Natural killer cell (primary cell): ENCODE data around the gene EMX1. TPM values are rescaled to one million over a fixed set of nuclear protein-coding genes. Genes with fewer than 3 reads are reported as not detected.

Source experiments
- ATAC-seq, 3 donors: fragments of 150-1000 bp in 2 of 3; fragments of 200-7000 bp in 1 of 3; cut with Tn5 transposase; 1 replicate in 1 of 3; 2 replicates in 2 of 3; pipeline ENCODE4 v1.10.0; 2021; ENCODE audit warnings: mild to moderate bottlenecking in 2 of 3, moderate library complexity in 2 of 3
- DNase-seq, 2 donors: peaks; one replicate each; pipeline versions ENCODE4 v3.0.0 to v3.0.0-alpha.2; 2013 to 2021; ENCODE audit warnings: mixed read lengths in 1 of 2
- H3K27ac ChIP-seq: one replicate; pipeline ENCODE4 v1.5.1; 2013; ENCODE audit warnings: mild to moderate bottlenecking, low read length
- H3K27me3 ChIP-seq: one replicate; pipeline ENCODE4 v1.6.1; 2013; ENCODE audit warnings: low read length; ENCODE audit not compliant: control insufficient read depth, insufficient read depth
- H3K36me3 ChIP-seq: one replicate; pipeline ENCODE4 v1.6.1; 2013; ENCODE audit warnings: low read length; ENCODE audit not compliant: control insufficient read depth, insufficient read depth
- H3K4me1 ChIP-seq: one replicate; pipeline ENCODE4 v1.6.1; 2013; ENCODE audit warnings: low read length; ENCODE audit not compliant: control insufficient read depth, insufficient read depth
- H3K4me3 ChIP-seq: one replicate; pipeline ENCODE4 v1.5.1; 2013; ENCODE audit warnings: low read length
- H3K9me3 ChIP-seq: one replicate; pipeline ENCODE4 v1.6.1; 2013; ENCODE audit warnings: low read length; ENCODE audit not compliant: control insufficient read depth, insufficient read depth
- H3K27ac Mint-ChIP-seq, 2 donors: one replicate each; pipeline ENCODE4 v1.8.0; 2022; ENCODE audit warnings: mild to moderate bottlenecking in 2 of 2, mixed read lengths in 2 of 2, moderate library complexity in 1 of 2
- H3K27me3 Mint-ChIP-seq, 2 donors: one replicate each; pipeline ENCODE4 v1.8.0; 2022; ENCODE audit warnings: low read depth in 2 of 2, mixed read lengths in 2 of 2
- H3K36me3 Mint-ChIP-seq: one replicate; pipeline ENCODE4 v1.8.0; 2022; ENCODE audit warnings: mixed read lengths
- H3K4me1 Mint-ChIP-seq, 2 donors: one replicate each; pipeline ENCODE4 v1.8.0; 2022; ENCODE audit warnings: mixed read lengths in 2 of 2
- H3K4me3 Mint-ChIP-seq: one replicate; pipeline ENCODE4 v1.8.0; 2022; ENCODE audit warnings: mild to moderate bottlenecking, moderate library complexity, mixed read lengths
- H3K9me3 Mint-ChIP-seq, 2 donors: one replicate each; pipeline ENCODE4 v1.8.0; 2022; ENCODE audit warnings: mixed read lengths in 2 of 2
- WGBS: methylation state at CpG from one replicate; pipeline ENCODE4 v1.1.7; 2013; ENCODE audit warnings: missing lambda C conversion rate; ENCODE audit not compliant: insufficient coverage; 5-methylcytosine and 5-hydroxymethylcytosine counted together
- intact Hi-C: fragments of 100-400 bp; cut with micrococcal nuclease; formaldehyde crosslinking; loops from one replicate; pipeline ENCODE4 v1.14.2; 2022
- total RNA-seq, 4 donors: library from RNA; stranded (reverse); fragments of 120-200 nt in 1 of 4; gene quantifications; one replicate each; pipeline versions ENCODE4 v1.2.3 to v1.2.4, GENCODE V29; 2013 to 2022
- TF ChIP-seq, protein P1 (sequence below): fragments of 200-600 bp; IDR thresholded peaks from one replicate; pipeline ENCODE4 v1.8.0; 2022; ENCODE audit warnings: antibody characterized with exemption

EMX1 gene
- total RNA-seq, 3 donors from 2014 or later (not counting 1 experiment from before 2014, with no cell fraction given), result not detected

DNA sequence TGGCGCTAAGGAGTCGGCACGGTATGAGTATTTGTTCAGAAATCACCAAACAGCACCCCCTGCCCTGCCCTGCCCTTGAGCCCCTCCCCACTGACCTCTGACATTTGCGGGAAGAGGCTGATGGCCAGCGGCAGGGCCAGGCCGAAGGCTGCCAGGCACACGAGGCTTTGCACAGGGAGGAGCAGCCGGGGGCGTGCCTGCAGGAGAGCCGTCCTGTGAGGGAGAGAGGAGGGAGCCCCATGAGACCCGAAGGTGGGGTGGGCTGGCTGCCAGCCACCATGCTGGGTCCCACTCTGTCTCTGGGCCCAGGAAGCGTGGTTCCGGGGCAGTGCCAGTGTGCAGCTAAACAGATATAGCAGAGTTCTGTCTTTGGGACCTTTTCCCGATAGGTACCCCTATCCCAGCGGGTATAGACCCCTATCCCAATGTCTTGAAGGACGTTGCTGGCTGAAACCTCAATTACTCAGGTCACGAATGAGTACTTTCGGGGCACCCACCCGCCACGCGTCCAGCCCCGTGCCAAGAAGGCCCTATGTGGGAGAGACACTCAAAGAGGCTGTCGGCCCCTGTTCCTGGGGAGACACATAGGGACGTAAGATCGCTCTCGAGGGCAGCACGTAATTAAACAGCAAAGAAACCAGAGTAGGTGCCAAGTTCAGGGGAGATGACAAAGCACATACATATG, 43.9 kb downstream of the EMX1 start:
- H3K36me3 Mint-ChIP-seq, result no peaks in the 10 kb centered on the region
- peak overlapping the region in 1 of 2 donors; percentile 69 for H3K27ac Mint-ChIP-seq

DNA sequence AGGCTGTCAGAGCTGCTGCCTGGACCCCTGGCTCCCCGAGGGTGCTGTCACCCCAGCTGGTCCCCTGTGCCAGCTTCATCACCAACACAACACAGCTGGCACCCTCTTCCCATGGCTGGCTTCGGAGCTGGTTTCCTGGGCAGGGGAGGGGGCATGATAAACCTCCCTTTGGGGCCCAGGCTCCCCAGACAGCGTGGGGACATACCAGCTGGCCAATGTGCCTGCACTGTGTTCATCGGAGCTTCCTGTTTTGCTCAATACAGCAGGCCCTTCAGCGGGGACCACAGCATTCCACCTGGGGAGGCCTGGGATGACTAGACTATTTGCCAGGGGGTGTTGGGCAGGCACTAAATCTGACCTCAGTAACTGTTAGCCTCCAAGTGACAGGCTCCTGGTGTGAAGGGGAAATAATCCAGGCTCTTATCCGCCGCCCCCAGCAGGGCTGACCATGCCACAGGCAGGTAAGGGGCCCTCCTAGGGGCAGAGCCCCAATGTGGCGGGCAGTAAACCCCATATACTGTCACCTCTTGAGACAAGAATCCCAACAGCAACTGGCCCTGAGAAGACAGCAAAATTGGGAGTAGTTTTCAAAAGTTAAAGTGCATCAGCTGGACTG, 44.6 kb downstream of the EMX1 start:
- 59% methylated on average over 8 of the region's 8 CpGs for WGBS
- Mint-ChIP-seq H3K4me3 (no peak overlapping the region), H3K36me3 (no peaks in the 10 kb centered on the region), H3K27ac (no peak overlapping the region), H3K27me3 (no peaks in the 10 kb centered on the region), H3K4me1 (peaks cover 23 to 46% of the 10 kb centered on the region in 2 donors), H3K9me3 (no peaks in the 10 kb centered on the region)
- ATAC-seq, result no peak
- Histone ChIP-seq H3K27ac (no peak overlapping the region), H3K4me1 (peaks cover 2% of the 10 kb centered on the region), H3K4me3 (no peak overlapping the region), H3K36me3 (peaks cover 3% of the 10 kb centered on the region), H3K27me3 (no peaks in the 10 kb centered on the region), H3K9me3 (no peaks in the 10 kb centered on the region)
- TF ChIP-seq, protein P1, sequence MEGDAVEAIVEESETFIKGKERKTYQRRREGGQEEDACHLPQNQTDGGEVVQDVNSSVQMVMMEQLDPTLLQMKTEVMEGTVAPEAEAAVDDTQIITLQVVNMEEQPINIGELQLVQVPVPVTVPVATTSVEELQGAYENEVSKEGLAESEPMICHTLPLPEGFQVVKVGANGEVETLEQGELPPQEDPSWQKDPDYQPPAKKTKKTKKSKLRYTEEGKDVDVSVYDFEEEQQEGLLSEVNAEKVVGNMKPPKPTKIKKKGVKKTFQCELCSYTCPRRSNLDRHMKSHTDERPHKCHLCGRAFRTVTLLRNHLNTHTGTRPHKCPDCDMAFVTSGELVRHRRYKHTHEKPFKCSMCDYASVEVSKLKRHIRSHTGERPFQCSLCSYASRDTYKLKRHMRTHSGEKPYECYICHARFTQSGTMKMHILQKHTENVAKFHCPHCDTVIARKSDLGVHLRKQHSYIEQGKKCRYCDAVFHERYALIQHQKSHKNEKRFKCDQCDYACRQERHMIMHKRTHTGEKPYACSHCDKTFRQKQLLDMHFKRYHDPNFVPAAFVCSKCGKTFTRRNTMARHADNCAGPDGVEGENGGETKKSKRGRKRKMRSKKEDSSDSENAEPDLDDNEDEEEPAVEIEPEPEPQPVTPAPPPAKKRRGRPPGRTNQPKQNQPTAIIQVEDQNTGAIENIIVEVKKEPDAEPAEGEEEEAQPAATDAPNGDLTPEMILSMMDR, result no peak
- intact Hi-C loops, result no loop called here
- no peak for DNase-seq

More for the DNA sequence above, 43.9 kb downstream of the EMX1 start:
- H3K36me3 ChIP-seq, result peaks cover 3% of the 10 kb centered on the region
- H3K27me3 ChIP-seq, result no peaks in the 10 kb centered on the region
- no peak for DNase-seq
- H3K4me3 ChIP-seq, result no peak overlapping the region
- 95% methylated on average over 27 of the region's 27 CpGs for WGBS
- Mint-ChIP-seq H3K27me3 (no peaks in the 10 kb centered on the region), H3K4me3 (no peak overlapping the region), H3K9me3 (no peaks in the 10 kb centered on the region), H3K4me1 (peaks cover 28 to 52% of the 10 kb centered on the region in 2 donors)
- H3K4me1 ChIP-seq, result peaks cover 9% of the 10 kb centered on the region
- intact Hi-C loops, result no loop called here
- no peak overlapping the region for H3K27ac ChIP-seq
- H3K9me3 ChIP-seq, result no peaks in the 10 kb centered on the region
- TF ChIP-seq, protein P1, result no peak
- no peak for ATAC-seq

DNA sequence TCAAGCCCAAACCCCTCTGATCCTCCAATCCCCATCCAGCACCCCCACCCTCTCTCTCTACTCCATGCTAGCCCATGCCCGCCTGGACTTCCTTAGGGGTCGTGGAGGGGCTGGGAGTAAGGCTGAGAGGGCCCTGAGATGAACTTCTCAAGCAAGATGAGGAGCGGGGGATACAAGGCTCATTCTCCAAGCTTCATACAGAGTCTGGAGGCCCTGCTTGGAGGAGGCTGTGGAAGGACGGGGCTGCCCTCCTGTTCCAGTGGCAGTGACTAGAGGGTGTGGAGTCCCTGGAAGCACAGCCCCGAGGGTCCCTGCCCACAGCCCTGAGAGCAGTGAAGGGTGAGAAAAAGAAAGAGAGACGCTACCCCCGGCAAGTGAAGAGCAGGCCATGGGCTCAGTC, 45.6 kb downstream of the EMX1 start:
- intact Hi-C loops, result no loop called here
- H3K9me3 Mint-ChIP-seq, result no peaks in the 10 kb centered on the region
- Histone ChIP-seq H3K4me1 (no peaks in the 10 kb centered on the region), H3K27ac (no peak overlapping the region), H3K36me3 (no peaks in the 10 kb centered on the region), H3K4me3 (no peak overlapping the region), H3K9me3 (no peaks in the 10 kb centered on the region), H3K27me3 (no peaks in the 10 kb centered on the region)
- H3K4me1 Mint-ChIP-seq, result peaks cover 14 to 39% of the 10 kb centered on the region in 2 donors
- DNase-seq (no peak), ATAC-seq (no peak)
- no peak overlapping the region for H3K4me3 Mint-ChIP-seq
- no peaks in the 10 kb centered on the region for H3K36me3 Mint-ChIP-seq
- peak overlapping the region in 1 of 2 donors; percentile 49 for H3K27ac Mint-ChIP-seq
- 97% methylated on average over 7 of the region's 7 CpGs for WGBS
- TF ChIP-seq, protein P1, result no peak
- H3K27me3 Mint-ChIP-seq, result no peaks in the 10 kb centered on the region
